ENCODE results near the gene GPR158. TPM values are rescaled to one million over a fixed set of nuclear protein-coding genes. Genes with fewer than 3 reads are reported as not detected.

The GPR158 gene
- total and polyA plus RNA-seq, 9 of the 15 experiments (the other 6 are each of a cell fraction or from before 2014, with no cell fraction given) = 4.0 to 7.6 (median 5.0) TPM

DNA sequence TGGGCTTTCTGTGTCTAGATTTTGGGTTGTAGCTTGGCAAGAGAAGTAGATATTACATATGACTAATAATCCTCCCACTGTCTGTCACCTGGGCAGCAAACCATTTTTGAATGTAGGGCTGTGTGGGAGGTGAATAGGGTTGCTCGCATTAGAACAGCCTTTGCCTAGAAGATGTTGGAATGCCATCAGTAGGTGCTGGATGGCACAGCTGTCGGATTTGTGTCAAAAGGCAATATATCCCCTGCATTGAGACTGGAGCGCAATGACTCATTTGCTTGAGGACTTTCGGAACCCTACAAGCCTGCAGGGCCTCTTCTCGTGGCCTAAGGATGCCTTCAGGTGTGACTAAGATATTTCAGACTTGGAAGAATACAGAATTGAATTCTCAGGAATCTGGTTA is 323.8 kb downstream of the GPR158 start:
- CTCF ChIA-PET (ENCODE audit: low intra/inter-chr PET ratio) = no interaction called here
- TF ChIP-seq REST (IDR thresholded peaks at IDR 0.05; ENCODE audit: borderline replicate concordance) (no peak), REST (CRISPR knock-in tag; IDR thresholded peaks at IDR 0.05; ENCODE audit: low read depth) (no peak)

More for the DNA sequence above, 323.8 kb downstream of the GPR158 start:
- H3K4me1 ChIP-seq (replicated peaks in 1 of 2; ENCODE audit: control insufficient read depth in 2 of 2, insufficient read depth in 2 of 2, low read length in 2 of 2) = peaks cover 0 to 14% of the 10 kb centered on the region in 2 experiments; a peak in 2 of 5 replicates
- no peak for FAIRE-seq
- H3K79me2 ChIP-seq (ENCODE audit: control insufficient read depth, insufficient read depth, low read length) = no peaks in the 10 kb centered on the region
- H2AFZ ChIP-seq (ENCODE audit: low read depth, low read length) = no peak overlapping the region
- in situ Hi-C loops (cut with MboI) = no loop called here
- no peaks in the 10 kb centered on the region for H3K36me3 ChIP-seq (ENCODE audit: control insufficient read depth, insufficient read depth, low read length)
- no peak overlapping the region for H3K4me3 ChIP-seq
- H3K27ac ChIP-seq (ENCODE audit: extremely low read depth, low read depth, low read length) = no peak overlapping the region
- no peaks in the 10 kb centered on the region for H3K9me1 ChIP-seq (ENCODE audit: control insufficient read depth, insufficient read depth, low read length)
- H3K9ac ChIP-seq (ENCODE audit: insufficient read depth in 1 of 2, low read depth in 2 of 2, low read length in 2 of 2) = no peak overlapping the region
- DNase-seq (ENCODE audit: extremely low read depth in 1 of 4, low spot score in 3 of 4) = no peak
- WGBS (ENCODE audit: insufficient coverage, low coverage, missing lambda C conversion rate) = 88% methylated on average over 5 of the region's 5 CpGs
- H3K4me2 ChIP-seq (ENCODE audit: insufficient read depth, low read length) = no peak overlapping the region
- no peaks in the 10 kb centered on the region for H3K9me3 ChIP-seq (replicated peaks; ENCODE audit: control insufficient read depth, insufficient read depth, low read depth, low read length)
- intact Hi-C loops (cut with micrococcal nuclease) = no loop called here
- no peaks in the 10 kb centered on the region for H3K27me3 ChIP-seq (ENCODE audit: control insufficient read depth in 2 of 2, insufficient read depth in 2 of 2, low read length in 2 of 2)
- POLR2A ChIA-PET = interaction anchor here (0.6 kb wide), 1 partner anchor 8 kb away, joined by 3 read pairs; no protein-coding TSS in a partner anchor
- H4K20me1 ChIP-seq (replicated peaks; ENCODE audit: control insufficient read depth, insufficient read depth, low read length) = no peaks in the 10 kb centered on the region
- no peak for ATAC-seq
- BruUV-seq (replicated peaks) = no TSS peak
